Measurements from ENCODE around the gene FRA10AC1. TPM values are rescaled to one million over a fixed set of nuclear protein-coding genes. Genes with fewer than 3 reads are reported as not detected.

Gene FRA10AC1
- total RNA-seq, 1 experiment from 2014 or later, result 20.3 TPM

- intact Hi-C loops (cut with micrococcal nuclease; ENCODE audit: unreplicated experiment), result no loop called here
- ChIA-PET CTCF (no interaction called here), POLR2A (no interaction called here)
- Histone ChIP-seq H3K27me3 (ENCODE audit: control insufficient read depth, insufficient read depth, low read length) (no peaks in the 10 kb centered on the region), H3K27ac (ENCODE audit: low read length) (no peak overlapping the region), H3K9me3 (ENCODE audit: control insufficient read depth, insufficient read depth, low read depth, low read length) (no peaks in the 10 kb centered on the region), H3K36me3 (ENCODE audit: control insufficient read depth, insufficient read depth, low read length) (no peaks in the 10 kb centered on the region), H3K4me1 (ENCODE audit: control insufficient read depth, insufficient read depth, low read length) (no peaks in the 10 kb centered on the region; the same call in 1 of the 2 replicates), H3K4me3 (ENCODE audit: low read depth in 2 of 2, low read length in 2 of 2) (no peak overlapping the region)
- no peak for ATAC-seq
- no peak for DNase-seq (ENCODE audit: low read depth, low spot score)
- BruUV-seq (replicated peaks), result no TSS peak
- TF ChIP-seq TCF7L2 (IDR thresholded peaks at IDR 0.05; ENCODE audit: low read depth, low read length), result no peak
- no peak for TF ChIP-seq REST (IDR thresholded peaks at IDR 0.05; ENCODE audit: insufficient read depth in 1 of 2, low read depth in 2 of 2, low read length in 1 of 2)
- TF ChIP-seq POLR2AphosphoS5 (IDR thresholded peaks at IDR 0.05; ENCODE audit: low read depth, low read length), result no peak
- TF ChIP-seq CTCF (IDR thresholded peaks at IDR 0.05), result no peak
- in situ Hi-C loops (cut with HindIII; ENCODE audit: low pct_unique_long_range_greater_than_20kb, low sequenced_read_pairs), result no loop called here
Observed at GRCh38 chr10:93656155-93656554, 46.2 kb downstream of the FRA10AC1 start.

GRCh38 chr10:93654201-93654600 lies 48.2 kb downstream of the FRA10AC1 start:
- POLR2A ChIA-PET, result no interaction called here
- TF ChIP-seq REST (IDR thresholded peaks at IDR 0.05; ENCODE audit: insufficient read depth in 1 of 2, low read depth in 2 of 2, low read length in 1 of 2) (no peak), CTCF (IDR thresholded peaks at IDR 0.05) (no peak)

More at GRCh38 chr10:93654201-93654600, 48.2 kb downstream of the FRA10AC1 start:
- CTCF ChIA-PET, result interaction anchor here (1.0 kb wide), 1 partner anchor 99 kb away, joined by 7 read pairs; no protein-coding TSS in a partner anchor
- Histone ChIP-seq H3K4me1 (ENCODE audit: control insufficient read depth, insufficient read depth, low read length) (no peaks in the 10 kb centered on the region; the same call in 1 of the 2 replicates), H3K4me3 (ENCODE audit: low read depth in 2 of 2, low read length in 2 of 2) (no peak overlapping the region), H3K27ac (ENCODE audit: low read length) (no peak overlapping the region), H3K9me3 (ENCODE audit: control insufficient read depth, insufficient read depth, low read depth, low read length) (no peaks in the 10 kb centered on the region), H3K36me3 (ENCODE audit: control insufficient read depth, insufficient read depth, low read length) (no peaks in the 10 kb centered on the region), H3K27me3 (ENCODE audit: control insufficient read depth, insufficient read depth, low read length) (no peaks in the 10 kb centered on the region)
- no peak; the same call in 1 of the 2 replicates for ATAC-seq
- in situ Hi-C loops (cut with HindIII; ENCODE audit: low pct_unique_long_range_greater_than_20kb, low sequenced_read_pairs), result no loop called here
- BruUV-seq (replicated peaks), result no TSS peak
- intact Hi-C loops (cut with micrococcal nuclease; ENCODE audit: unreplicated experiment), result no loop called here
- no peak for DNase-seq (ENCODE audit: low read depth, low spot score)

Data from Panc1 (cell line).